Coronary artery (tissue), 2 donors: ENCODE results near the gene IQCH.

Experiments used
- DNase-seq: peaks from one replicate; pipeline ENCODE4 v3.0.0-alpha.2; 2017; ENCODE audit warnings: low spot score
- H3K27ac ChIP-seq, 2 donors: fragments of 200-600 bp; sonication (generic); one replicate each; pipeline ENCODE4 v1.5.1; 2016 to 2019
- H3K4me3 ChIP-seq: fragments of 200-600 bp; sonication (generic); 2 replicates; pipeline ENCODE4 v1.5.1; 2016; ENCODE audit warnings: mild to moderate bottlenecking, moderate library complexity
- TF ChIP-seq, protein P1 (sequence below): fragments of 200-600 bp; sonication (generic); IDR thresholded peaks from one replicate; pipeline ENCODE4 v1.5.1; 2019; ENCODE audit warnings: antibody characterized with exemption

The IQCH gene

DNA sequence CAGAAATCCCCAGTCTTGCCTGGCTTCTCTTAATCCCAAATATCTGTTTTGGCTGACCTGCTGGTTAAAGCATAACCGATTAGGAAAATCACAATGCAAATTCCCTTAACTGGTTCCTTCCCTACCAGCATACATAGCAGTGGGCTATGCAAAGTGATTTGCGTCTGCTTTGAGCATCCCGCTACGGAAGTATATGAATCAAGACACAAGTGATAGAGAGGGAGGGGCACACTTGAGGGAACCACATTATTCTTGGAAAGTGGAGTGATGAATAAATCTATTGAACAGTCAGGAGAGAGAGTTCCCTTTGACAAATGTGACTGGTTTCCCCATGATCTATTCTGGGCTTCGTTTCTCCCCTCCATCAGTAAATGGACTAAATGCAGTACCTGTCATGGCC lies 146.8 kb downstream of the IQCH start:
- TF ChIP-seq, protein P1, sequence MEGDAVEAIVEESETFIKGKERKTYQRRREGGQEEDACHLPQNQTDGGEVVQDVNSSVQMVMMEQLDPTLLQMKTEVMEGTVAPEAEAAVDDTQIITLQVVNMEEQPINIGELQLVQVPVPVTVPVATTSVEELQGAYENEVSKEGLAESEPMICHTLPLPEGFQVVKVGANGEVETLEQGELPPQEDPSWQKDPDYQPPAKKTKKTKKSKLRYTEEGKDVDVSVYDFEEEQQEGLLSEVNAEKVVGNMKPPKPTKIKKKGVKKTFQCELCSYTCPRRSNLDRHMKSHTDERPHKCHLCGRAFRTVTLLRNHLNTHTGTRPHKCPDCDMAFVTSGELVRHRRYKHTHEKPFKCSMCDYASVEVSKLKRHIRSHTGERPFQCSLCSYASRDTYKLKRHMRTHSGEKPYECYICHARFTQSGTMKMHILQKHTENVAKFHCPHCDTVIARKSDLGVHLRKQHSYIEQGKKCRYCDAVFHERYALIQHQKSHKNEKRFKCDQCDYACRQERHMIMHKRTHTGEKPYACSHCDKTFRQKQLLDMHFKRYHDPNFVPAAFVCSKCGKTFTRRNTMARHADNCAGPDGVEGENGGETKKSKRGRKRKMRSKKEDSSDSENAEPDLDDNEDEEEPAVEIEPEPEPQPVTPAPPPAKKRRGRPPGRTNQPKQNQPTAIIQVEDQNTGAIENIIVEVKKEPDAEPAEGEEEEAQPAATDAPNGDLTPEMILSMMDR, result no peak
- no peak for DNase-seq
- H3K4me3 ChIP-seq, result no peak overlapping the region
- H3K27ac ChIP-seq, result no peak overlapping the region

DNA sequence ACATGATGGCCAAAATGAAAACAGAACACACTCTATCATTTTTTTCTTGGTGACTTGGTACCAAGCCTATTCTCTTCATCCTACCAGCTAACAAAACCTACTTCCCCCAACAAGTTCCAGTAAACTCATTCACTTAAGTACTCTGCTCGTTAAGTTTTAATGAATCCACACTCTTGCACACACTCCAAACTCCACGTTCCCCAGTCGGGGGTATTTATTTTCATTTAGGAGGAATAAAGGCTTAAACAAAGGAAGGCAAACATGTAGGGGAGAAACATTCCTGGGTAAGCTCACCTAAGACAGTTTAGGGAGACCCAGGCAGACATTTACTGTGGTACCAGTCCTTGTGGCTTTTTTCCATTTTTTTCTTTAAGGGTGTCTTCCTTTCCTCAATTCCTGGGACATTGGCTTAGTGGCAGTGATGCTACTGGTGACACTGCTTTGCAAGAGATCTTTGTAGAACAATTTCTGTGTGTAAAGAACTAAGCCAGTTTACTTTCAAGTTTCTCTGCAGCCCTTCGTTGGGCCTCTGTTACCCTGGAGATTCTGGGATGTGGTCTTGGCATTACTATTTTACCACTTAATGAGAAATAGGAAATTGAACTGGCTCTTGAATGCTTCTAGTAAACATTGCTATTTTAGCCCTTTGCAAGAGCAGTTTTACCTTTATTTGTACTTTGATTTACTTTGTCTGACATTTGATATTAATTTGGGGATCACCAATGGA lies 149.0 kb downstream of the IQCH start:
- H3K4me3 ChIP-seq, result no peak overlapping the region
- H3K27ac ChIP-seq, result no peak overlapping the region
- DNase-seq, result no peak
- TF ChIP-seq, protein P1, result no peak

DNA sequence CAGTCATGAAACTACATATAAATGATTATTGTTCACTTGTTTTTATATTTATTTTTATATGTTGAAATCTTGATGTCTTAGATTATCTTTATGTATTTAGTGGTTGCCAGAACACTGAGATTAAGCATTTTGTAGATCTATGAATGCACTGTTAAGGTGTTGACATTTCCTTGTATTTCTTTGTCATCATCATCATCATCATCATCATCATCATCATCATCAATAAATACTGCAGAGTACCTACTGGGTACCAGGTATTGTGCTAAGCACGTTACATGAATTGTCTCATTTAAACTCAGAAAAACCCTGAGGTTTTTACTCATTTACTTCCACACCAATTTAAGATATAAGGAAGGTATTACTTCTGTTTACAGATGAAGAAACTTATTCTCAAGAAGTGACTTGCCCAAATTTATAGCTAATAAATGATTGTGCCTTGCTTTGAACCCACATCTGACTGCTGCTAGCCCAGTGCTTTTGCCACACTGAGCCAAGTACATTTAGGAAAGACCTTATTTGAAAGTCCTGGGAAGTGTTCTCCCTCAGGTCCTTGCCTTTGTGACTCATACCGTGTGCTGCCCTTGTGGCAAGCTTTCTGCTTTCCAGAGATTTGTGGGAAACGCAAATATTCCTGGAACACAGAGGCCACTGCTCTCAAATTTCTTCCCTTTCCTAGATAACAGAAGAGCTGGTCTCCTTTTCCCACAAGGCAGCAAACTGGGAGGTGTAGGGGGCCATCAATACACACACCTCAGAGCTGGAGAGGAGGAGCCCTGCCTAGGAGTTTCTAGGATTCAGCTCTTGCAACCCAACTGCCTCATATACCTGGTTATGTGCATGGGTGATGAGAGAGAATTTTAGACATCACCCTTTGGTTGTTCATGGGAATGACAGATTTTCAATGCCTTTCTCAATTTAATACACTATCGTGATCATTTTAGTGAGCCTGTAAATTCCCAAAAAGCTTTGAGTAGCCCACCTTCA lies 150.9 kb downstream of the IQCH start:
- H3K27ac ChIP-seq, result no peak overlapping the region
- H3K4me3 ChIP-seq, result no peak overlapping the region
- TF ChIP-seq, protein P1, result no peak
- DNase-seq, result no peak

DNA sequence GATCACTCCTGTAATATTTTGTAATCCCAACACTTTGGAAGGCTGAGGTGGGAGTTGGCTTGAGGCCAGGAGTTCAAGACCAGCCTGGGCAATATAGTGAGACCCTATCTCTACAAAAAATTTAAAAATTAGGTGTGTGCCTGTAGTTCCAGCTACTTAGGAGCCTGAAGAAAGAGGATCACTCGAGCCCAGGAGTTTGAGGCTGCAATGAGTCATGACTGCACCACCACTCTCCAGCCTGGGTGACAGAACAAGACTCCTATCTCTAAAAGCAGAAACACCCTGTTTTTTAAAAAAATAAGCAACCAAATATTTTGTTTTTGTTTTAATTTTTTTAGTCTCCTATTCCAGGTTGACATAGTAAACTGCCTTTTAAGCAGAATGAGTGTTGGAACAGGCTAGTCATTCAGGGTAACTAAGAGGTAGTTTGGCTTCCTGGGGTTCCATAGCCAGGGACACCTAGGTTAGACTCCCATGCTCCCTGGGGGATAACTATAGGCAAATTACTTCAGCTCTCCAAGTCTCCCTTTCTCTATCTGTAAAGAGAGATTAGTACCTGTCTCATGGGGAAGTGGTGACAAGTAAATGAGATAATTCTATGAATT lies 151.8 kb downstream of the IQCH start:
- H3K27ac ChIP-seq, result no peak overlapping the region
- H3K4me3 ChIP-seq, result no peak overlapping the region
- TF ChIP-seq, protein P1, result no peak
- no peak for DNase-seq

DNA sequence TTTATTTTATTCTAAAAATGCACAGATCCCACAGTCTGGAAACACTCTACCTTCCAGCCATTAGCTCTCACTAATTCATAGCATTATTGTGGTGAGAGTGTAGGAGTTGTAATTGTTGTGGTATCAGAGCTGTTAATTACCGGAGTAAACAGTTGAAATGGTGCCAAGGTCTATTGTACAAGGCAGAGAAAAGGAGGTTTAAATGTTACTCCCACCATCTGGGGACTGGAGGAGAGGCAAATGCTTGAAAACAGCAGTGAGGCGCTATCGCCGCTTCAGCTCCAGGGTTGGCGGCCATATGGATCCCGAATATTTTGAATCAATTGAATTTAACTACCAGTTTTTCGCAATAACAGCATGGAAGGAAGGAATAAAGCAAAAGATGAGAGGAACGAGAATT lies 153.2 kb downstream of the IQCH start:
- Histone ChIP-seq H3K4me3 (no peak overlapping the region), H3K27ac (no peak overlapping the region)
- no peak for DNase-seq
- TF ChIP-seq, protein P1, result no peak

DNA sequence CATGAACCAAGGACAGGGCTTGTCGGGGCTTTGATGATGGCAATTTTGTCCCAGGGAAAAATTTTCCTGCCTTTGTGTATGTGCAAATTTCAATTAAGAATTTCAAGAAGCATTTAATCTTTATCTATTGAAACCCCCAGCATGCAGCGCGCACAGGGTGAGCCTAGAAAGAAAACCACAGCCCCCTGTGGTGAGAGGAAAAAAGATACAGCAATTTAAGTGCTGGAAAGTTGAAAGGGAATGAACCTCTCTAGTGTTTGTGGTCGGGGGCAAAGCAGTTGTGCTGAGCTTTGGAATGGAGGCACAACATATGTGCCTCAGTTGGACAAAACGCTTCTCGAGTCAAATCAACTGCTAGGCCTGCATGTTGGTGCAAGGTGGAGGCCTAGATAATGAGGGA lies 154.6 kb downstream of the IQCH start:
- no peak overlapping the region for H3K27ac ChIP-seq
- TF ChIP-seq, protein P1, result no peak
- no peak for DNase-seq
- H3K4me3 ChIP-seq, result no peak overlapping the region
